KBM-7 (cell line): Measurements from ENCODE around the gene BUD31.
"Not testable (repeated sequence)": the region's sequence is repeated elsewhere in the genome, so short reads cannot be mapped to it uniquely, and the experiment has no call there.

Source experiments
- DNase-seq: peaks from one replicate; pipeline ENCODE4 v3.0.0-alpha.2; 2015
- in situ Hi-C: fragments of 300-500 bp; cut with MboI; formaldehyde crosslinking; loops from 2 replicates; pipeline ENCODE4 v1.14.3; 2020; ENCODE audit warnings: low sequenced_read_pairs, low pct_unique_long_range_greater_than_20kb, mixed read lengths

Gene BUD31

DNA sequence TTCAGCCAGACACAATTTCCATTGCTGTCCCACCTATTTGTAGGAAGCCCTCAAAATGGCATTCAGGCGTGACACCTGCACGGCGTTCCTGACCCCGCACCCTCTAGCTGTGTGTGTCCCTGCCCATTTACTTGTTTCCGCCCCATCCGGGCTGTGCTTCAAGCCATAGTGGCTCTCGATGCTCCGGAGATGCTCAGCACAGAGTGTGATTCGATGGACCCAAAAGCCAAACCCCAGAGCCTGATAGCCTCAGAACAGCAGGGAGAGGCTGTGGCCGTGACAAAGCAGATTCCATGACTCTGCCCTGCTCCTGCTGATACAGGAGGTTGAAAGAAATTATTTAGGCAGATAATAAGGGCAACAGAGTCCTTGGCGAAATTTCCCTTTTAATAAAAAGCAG lies 13.4 kb downstream of the BUD31 start:
- DNase-seq = no peak
- in situ Hi-C loops = no loop called here

DNA sequence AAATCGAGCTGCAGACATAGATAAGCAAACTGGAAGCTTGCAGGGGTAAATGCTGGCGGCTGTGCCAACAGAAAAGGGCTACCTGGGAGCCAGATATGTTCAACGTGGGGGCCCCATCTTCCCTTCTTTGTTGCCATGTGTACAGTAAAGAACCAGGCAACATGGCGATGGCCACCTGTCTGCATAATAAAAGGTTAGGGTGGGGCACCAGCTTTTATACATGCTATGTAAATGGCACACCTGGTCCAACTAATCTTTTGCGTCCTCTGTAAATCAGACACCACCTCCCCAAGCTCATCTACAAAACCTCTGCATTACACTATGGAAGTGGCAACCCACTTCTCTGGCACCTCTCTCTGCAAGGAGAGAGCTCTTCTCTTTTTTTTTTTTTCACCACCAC lies 13.9 kb downstream of the BUD31 start:
- in situ Hi-C loops = no loop called here
- DNase-seq = no peak

DNA sequence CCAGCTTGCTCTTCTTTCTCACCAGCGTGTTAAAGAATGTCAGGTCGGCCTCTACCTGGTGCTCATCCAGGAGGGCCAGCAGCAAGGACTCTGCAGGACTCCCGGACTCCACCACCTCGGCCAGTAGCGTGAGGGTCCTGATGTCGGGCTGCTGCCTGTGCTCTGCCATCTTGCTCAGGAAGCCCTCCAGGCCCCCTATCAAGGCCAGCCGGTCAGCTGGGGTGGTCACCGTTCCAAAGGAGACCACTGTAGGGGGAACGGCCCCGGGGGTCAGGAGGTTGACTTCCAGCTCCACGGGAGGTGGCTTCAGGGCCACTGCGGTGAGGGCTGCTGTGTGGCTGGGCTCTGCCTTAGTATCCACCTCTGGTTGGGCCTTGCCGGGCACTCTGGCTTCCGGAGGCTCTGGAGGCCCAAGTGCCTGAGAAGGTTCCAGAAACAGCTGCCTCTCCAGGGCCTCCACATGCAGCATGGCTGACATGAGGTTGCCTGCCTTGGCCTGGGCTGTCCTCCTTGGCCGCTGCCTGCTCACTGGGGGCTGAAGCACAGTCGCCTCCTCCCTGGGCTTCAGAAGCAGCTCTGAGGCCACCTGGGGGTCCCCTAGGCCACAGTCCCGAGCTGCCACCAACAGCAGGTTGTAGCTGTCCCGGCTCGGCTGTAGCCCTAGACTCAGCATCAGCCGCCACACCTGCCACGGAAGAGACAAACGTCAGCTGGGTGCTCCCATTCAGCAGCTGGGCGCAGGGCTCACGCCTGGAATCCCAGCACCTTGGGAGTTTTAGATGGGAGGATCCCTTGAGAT lies 16.4 kb downstream of the BUD31 start:
- no peak for DNase-seq
- in situ Hi-C loops = no loop called here

DNA sequence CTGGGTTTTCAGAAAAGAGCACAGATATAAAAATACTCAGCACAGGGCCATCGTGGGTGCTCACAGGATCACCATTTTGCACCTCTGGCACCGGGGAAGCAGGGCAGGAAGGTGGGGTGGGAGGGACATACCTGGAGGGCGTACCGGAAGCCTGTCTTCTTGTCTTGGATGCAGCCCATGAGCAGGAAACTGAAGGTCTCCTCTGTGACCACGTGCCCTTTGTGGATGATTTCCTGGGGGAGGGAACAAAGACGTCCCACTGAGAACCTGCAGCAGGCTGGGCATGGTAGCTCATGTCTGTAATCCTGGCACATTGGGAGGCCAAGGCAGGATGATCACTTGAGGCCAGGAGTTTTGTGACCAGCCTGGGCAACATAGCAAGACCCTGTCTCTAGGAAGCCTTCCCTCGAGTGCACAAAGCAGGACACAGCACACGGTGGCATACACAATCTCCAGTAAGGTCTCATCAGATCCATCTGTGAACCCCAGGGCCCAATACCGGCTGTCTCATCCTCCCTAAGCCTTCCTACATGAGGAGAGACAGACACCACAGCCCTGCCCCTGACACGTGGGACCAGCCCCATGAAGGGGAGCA lies 20.3 kb downstream of the BUD31 start:
- in situ Hi-C loops = no loop called here
- DNase-seq = no peak

DNA sequence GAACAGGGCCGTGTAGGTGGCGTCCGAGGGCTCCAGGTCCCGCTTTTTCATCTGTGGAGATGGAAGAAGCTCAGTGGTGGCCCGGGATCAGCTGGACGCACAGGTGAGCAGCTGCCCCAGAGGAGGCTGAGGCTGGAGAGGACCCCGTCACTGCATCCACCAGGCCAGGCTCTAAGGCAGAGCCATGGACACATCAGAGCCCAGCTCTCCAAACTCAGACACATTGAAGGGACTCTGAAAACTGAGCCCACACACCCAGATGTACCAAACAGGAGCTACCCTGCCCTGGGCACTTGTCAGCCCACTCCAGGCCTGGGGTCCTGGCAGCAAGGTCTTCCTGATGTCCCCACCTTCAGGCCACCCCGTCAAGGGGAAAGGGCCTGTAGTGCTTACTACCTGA lies 21.0 kb downstream of the BUD31 start:
- in situ Hi-C loops = no loop called here
- DNase-seq = no peak

DNA sequence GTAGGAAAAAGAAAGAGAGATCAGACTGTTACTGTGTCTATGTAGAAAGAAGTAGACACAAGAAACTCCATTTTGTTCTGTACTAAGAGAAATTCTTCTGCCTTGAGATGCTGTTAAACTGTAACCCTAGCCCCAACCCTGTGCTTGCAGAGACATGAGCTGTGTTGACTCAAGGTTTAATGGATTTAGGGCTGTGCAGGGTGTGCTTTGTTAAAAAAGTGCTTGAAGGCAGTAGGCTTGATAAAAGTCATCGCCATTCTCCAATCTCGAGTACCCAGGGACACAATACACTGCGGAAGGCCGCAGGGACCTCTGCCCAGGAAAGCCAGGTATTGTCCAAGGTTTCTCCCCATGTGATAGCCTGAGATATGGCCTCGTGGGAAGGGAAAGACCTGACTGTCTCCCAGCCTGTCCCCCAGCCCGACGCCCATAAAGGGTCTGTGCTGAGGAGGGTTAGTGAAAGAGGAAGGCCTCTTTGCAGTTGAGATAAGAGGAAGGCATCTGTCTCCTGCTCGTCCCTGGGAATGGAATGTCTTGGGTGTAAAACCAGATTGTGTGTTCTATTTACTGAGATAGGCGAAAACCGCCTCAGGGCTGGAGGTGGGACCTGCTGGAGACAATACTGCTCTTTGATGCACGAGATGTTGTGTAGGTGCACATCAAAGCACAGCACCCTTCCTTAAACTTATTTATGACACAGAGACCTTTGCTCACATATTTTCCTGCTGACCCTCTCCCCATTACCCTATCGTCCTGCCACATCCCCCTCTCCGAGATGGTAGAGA lies 23.2 kb downstream of the BUD31 start:
- DNase-seq, in situ Hi-C loops: not testable (repeated sequence)

DNA sequence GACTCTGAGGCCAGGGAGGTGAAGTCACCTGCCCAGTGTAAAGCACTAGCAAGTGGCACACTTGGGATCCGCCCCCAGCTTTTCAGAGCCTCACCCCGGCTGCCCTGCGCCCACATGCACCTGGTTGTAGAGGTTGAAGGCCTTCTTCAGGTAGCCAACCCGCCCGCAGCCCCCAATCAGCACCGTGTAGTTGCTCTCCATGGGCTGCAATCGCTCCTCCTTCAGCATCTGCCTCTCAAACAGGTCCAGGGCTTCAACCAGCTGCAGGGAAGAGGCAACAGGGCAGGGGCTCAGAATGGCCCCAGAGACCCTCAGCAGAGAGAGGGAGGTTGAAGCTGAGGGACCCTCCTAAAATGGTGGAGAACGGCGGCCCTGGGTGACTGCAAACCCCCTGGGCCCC lies 24.4 kb downstream of the BUD31 start:
- DNase-seq = no peak

DNA sequence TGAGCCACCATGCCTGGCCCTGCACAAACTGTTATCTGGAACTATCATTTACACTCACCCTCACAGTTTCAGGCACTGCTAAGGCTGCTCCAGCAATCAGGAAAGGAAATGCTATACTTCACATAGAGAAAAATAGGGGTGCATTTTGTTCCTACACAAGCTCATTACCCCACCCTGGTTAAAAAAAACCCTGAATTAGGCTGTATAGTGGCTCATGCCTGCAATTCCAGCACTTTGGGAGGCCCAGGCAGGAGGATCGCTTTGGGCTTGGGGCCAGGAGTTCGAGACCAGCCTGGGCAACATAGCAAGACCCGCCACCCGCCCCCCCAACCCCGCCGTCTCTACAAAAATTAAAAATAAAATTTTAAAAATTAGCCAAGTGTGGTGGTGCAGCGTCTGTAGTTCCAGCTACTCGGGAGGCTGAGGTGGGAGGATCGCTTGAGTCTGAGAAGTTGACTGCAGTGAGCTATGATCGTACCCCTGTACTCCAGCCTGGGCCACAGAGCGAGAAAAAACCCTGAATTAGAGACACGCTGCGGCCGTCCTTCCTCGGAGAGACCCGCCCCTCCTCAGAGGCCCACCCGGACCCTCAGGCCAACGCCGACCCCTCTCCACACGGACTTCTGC lies 29.3 kb downstream of the BUD31 start:
- in situ Hi-C loops = no loop called here
- no peak for DNase-seq

More for the DNA sequence above, 24.4 kb downstream of the BUD31 start:
- in situ Hi-C loops = no loop called here

DNA sequence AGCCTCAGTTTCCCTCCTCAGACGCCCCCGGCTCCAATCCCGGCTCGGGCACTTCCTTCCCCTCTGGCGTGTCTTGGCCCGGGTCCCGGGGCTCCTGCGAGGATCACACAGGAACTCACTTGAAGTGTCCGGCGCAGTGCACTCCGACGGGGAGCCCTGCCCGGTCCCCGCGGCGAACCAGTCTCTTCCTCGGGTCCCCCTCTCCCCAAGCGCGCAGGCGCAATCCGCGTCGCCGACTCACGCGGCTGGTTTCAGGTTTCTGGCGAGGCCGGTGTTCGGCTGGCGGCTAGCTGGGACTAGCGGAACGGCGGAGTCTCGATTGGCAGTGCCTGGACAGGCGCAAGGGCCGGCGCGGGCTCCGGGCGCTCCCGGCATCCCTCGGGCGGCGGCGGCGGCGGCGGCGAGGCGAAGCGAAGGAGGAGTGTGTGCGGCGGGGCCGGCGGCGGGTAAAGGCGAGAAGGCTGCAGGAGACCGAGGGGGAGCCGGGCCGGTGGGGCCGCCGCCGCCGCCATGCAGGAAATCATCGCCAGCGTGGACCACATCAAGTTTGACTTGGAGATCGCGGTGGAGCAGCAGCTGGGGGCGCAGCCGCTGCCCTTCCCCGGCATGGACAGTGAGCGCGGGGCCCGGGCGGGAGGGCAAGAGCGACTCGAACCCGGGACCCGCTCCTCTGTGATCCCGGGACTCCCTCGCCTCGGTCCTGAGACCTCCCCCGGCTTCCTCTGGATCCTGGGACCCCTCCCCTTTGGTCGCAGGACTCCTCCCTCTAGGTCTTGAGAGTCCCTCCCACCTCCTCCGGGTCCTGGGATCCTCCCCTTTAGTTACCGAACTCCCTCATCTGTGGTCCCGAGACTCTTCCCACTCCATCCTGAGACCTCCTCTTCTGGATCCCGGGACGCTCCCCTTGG lies 30.1 kb downstream of the BUD31 start, which contains the start of the genes CPSF4 and PTCD1:
TSS of gene CPSF4 (plus strand) at position 371 of the 908 bp plus-strand sequence. CDS start at position 511, 140 bp downstream.
TSS of gene PTCD1 (minus strand) at position 226 of the 908 bp plus-strand sequence. CDS start 3,556 bp downstream, outside the sequence.
- peak; percentile 91 for DNase-seq
- in situ Hi-C loops = no loop called here

DNA sequence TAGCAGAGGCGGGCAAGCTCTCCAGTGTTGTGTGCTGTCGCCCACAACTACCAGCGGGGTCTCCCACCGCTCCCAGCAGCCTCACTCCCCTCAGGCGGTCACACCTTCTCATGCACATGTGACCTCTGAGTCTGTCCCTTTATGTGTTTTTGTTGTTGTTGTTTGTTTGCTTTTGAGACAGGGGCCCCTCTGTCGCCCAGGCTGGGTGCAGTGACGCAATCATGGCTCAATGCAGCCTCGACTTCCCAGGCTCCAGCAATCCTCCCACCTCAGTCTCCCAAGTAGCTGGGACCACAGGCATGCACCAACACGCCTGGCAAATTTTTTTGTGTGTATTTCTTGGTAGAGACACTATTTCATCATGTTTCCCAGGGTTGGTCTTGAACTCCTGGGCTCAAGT lies 31.4 kb downstream of the BUD31 start:
- in situ Hi-C loops = no loop called here
- no peak for DNase-seq

DNA sequence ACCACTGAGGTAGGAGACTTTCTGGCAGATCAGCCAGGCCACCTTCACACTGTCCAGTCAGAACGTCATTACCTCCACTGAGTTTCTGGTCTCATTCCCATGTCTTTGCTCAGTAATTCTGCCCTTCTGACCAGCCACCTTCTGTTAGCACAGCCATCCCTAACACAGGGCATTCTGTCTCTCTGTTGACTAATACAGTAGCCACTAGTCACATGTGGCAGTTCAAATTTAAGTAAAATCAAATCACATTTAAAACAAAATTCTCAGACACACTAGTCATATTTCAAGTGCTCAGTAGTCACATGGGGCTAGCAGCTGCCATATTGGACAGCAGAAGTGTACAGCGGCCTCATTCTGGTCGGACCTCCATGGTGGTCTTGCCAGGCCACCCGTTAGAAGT lies 37.3 kb downstream of the BUD31 start:
- no peak for DNase-seq
- in situ Hi-C loops = no loop called here

DNA sequence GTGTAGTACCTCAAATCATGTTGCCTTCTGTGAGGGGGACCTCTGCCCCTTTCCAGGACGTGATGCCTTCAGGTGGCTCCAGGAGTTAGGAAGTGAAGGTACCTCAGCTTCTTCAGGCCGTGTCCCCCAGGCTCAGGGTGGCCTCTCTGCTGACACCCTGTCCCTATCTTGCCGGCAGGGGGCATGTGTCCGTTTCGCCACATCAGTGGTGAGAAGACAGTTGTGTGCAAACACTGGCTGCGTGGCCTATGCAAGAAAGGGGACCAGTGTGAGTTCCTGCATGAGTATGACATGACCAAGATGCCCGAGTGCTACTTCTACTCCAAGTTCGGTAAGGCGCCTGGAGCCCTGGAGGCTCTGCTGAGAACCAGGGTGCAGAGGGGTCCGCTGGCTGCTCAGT lies 39.2 kb downstream of the BUD31 start:
- in situ Hi-C loops = no loop called here
- DNase-seq = no peak

DNA sequence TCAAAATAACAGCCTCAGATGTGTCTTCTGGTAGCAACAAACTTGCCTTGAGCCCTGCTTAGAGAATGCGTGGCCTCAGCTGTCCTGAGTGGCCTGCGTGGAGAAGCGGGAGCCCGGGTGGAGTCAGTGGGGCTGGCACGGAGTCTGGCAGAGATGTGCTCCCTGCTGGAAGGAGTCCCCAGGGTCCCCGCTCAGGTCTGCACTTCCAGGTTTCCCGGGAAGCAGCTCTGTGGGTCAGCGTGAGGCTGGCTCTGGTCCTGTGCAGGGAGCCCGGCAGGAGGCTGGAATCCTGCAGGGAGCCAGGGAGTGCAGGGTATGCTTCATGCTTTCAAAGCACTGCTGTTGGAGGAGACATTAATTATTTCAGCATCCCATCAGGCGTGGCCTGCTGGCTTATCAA lies 40.1 kb downstream of the BUD31 start:
- no peak for DNase-seq

DNA sequence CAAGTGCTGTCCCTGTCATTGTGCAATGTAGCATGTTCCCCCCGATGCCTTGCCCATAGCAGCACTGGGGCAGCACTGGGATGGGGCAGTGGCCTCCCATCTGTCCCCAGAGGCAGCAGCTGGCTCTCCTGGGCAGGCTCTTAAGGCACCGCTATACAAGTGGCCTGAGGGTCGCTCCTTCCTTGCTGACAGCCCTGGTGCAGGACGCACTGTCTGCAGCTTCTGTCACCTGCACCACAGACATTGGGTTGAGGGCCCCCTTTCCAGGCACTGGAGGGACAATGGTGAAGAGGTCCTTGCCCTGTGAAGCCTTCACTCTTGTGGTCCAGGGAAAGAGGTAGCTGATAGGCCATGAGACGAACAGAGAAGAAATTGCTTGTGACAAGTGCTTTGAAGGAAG lies 40.6 kb downstream of the BUD31 start:
- in situ Hi-C loops = no loop called here

More for the DNA sequence above, 40.1 kb downstream of the BUD31 start:
- in situ Hi-C loops = no loop called here

DNA sequence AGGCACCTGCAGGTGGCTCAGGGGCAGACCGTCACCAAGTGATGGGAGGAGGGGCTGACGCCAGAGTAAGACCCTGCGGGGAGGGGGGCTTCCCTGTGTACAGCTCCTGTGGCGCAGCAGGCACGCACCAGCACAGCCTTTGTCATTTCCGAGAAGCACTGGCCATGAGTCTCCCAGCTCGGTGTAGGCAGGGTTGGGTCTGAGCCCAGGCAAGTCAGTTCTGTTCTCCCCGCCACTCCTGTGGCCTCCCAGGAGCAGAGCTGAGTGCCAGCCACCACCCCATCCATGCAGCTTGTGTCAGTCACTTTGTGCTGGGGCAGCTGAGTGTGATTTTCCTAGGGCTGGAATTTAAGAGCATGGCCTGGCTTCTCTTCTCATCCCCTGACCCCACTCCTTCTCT lies 43.2 kb downstream of the BUD31 start:
- in situ Hi-C loops = no loop called here
- DNase-seq = no peak

More for the DNA sequence above, 40.6 kb downstream of the BUD31 start:
- no peak for DNase-seq

DNA sequence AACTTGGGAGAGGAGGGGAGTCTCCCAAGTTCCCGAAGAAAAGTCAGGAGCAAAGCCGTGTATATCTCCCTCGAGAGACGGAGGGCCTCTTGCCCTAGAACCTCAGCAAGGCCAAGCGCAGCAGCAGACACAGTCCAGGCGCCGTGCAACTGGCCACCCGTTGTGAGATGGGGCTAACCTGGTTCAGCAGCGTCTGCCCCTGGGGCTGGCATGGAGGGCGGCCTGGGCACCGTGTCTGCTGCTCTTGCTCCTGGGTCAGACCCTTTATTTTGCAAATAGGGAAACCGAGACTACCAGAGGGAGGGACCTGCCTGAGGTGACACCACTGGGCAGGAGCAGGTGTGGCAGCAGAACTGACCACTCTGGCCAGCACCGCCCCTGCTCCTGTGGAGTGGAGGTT lies 43.8 kb downstream of the BUD31 start:
- DNase-seq = no peak
- in situ Hi-C loops = no loop called here

DNA sequence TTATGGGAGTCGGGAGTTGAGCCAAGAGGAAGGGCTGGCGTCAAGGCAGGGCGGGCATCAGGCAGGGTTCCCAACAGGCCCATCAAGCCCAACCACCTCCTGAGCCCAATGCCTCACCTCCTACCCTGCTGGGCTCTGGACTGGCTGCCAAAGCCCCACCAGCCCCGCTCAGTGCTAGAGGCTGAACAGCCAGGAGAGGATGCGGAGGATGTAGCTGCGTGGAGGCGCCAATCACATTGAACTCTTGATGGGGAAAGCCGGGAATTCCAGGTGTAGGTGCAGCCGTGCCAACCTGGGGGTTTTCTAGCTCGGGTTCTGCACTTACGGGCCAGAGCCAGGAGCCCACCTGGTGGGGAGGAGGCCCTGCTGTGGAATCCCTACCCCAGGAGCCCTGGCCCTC lies 44.3 kb downstream of the BUD31 start:
- DNase-seq = no peak
- in situ Hi-C loops = no loop called here

DNA sequence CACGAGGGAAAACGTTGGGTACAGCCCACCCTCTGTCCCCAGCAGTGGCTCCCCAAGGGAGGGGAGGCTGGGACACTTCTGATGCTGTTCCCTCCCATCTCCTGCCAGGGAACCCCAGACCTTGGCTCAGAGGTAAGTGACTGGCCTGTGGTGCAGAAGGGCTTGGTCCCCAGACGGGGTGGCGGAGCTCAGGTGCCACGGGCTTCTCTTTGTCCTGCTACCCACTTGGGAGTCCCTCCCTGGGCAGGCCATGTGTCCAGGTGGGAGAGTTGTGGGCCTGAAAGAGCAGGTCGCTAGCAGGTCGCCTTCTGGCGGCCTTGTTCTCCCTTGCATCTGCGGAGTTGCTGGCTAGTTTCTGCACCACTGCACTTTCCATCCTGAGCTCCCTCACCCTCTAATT lies 47.1 kb downstream of the BUD31 start:
- no peak for DNase-seq
- in situ Hi-C loops = no loop called here

DNA sequence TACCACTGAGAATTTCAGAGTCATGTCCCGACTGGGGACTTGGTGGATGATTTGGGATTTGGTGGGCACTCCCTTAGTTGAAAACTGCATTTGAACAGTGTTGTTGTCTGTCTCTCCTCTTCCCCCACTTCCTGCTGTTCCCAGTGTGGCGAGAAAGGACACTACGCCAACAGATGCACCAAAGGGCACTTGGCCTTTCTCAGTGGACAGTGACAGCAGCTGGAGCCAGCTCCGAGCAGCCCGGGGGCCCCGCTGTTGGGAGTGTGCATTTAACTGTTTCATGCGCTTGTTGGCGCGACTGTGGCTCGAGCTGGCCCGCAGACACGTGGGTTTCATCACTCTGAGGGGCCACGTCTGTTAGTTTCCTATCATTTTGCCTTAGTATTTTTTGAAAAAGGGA lies 47.5 kb downstream of the BUD31 start:
- in situ Hi-C loops = no loop called here
- no peak for DNase-seq
